Body of pancreas (tissue), 4 donors: ENCODE data around the gene GPR146. TPM values are rescaled to one million over a fixed set of nuclear protein-coding genes. Genes with fewer than 3 reads are reported as not detected.

ENCODE experiments used
- ATAC-seq: fragments of 150-250 bp; one replicate; pipeline ENCODE4 v1.9.1; 2016
- DNase-seq, 4 donors: peaks; one replicate each; pipeline ENCODE4 v3.0.0-alpha.2; 2019
- H3K27ac ChIP-seq, 4 donors: fragments of 200-600 bp; sonication (generic); 1 replicate in 3 of 4; 2 replicates in 1 of 4; pipeline versions ENCODE4 v1.5.1 to v1.6.1; 2016 to 2019; ENCODE audit warnings: mild to moderate bottlenecking in 1 of 4, mixed read lengths in 1 of 4, moderate library complexity in 1 of 4
- H3K27me3 ChIP-seq, 2 donors: fragments of 200-600 bp; sonication (generic); one replicate each; pipeline ENCODE4 v1.6.0; 2016; ENCODE audit warnings: mild to moderate bottlenecking in 1 of 2
- H3K36me3 ChIP-seq, 2 donors: fragments of 200-600 bp; sonication (generic); replicated peaks in 1 of 2; 2 replicates each; pipeline ENCODE4 v1.5.1; 2016; ENCODE audit warnings: low read depth in 2 of 2; ENCODE audit not compliant: insufficient read depth in 1 of 2
- H3K4me1 ChIP-seq: fragments of 200-600 bp; sonication (generic); one replicate; pipeline ENCODE4 v1.6.0; 2016
- H3K4me3 ChIP-seq, 2 donors: fragments of 200-600 bp; sonication (generic); 1 replicate in 1 of 2; 2 replicates in 1 of 2; pipeline ENCODE4 v1.5.1; 2016 to 2019
- H3K9me3 ChIP-seq, 3 donors: fragments of 200-600 bp; sonication (generic); 1 replicate in 2 of 3; 2 replicates in 1 of 3; pipeline ENCODE4 v1.5.1; 2016
- CTCF ChIP-seq, 7 experiments: fragments of 450-650 bp in 4 of 7; fragments of 200-600 bp in 3 of 7; sonication (generic) in 3 of 7; IDR thresholded peaks; one replicate each; pipeline ENCODE4 v1.5.1; 2016 to 2019; ENCODE audit warnings: antibody characterized with exemption in 7 of 7
- POLR2A ChIP-seq, 3 donors: fragments of 450-650 bp; IDR thresholded peaks; one replicate each; pipeline ENCODE4 v1.6.1; 2016; ENCODE audit warnings: antibody characterized with exemption in 3 of 3, mild to moderate bottlenecking in 2 of 3
- WGBS, 2 donors: methylation state at CpG; one replicate each; pipeline ENCODE4 v1.1.5; 2017; 5-methylcytosine and 5-hydroxymethylcytosine counted together
- intact Hi-C: fragments of 100-400 bp; cut with DNase I; formaldehyde crosslinking; loops from one replicate; pipeline ENCODE4 v1.15.1; 2023
- total RNA-seq, 2 donors: library from RNA; depleted of rRNA; stranded (reverse); fragments of >200 nt; gene quantifications; one replicate each; pipeline ENCODE4 v1.1.0, GENCODE V29; 2016

Gene GPR146
- total RNA-seq, 2 donors from 2014 or later = 8.8 to 11.2 TPM

- H3K4me3 ChIP-seq = no peak overlapping the region
- intact Hi-C loops = no loop called here
- ATAC-seq (no peak), DNase-seq (no peak)
- WGBS, 2 donors = 76 to 80% methylated on average over 11 of the region's 11 CpGs
- H3K4me1 ChIP-seq = no peaks in the 10 kb centered on the region
- no peaks in the 10 kb centered on the region for H3K27me3 ChIP-seq
- TF ChIP-seq CTCF (IDR thresholded peaks at IDR 0.05) (no peak), POLR2A (IDR thresholded peaks at IDR 0.05) (no peak)
- H3K27ac ChIP-seq = no peak overlapping the region
- H3K36me3 ChIP-seq = no peaks in the 10 kb centered on the region
- no peaks in the 10 kb centered on the region for H3K9me3 ChIP-seq
Measured at GRCh38 chr7:1013581-1013980, 30.8 kb upstream of the GPR146 start.

DNA sequence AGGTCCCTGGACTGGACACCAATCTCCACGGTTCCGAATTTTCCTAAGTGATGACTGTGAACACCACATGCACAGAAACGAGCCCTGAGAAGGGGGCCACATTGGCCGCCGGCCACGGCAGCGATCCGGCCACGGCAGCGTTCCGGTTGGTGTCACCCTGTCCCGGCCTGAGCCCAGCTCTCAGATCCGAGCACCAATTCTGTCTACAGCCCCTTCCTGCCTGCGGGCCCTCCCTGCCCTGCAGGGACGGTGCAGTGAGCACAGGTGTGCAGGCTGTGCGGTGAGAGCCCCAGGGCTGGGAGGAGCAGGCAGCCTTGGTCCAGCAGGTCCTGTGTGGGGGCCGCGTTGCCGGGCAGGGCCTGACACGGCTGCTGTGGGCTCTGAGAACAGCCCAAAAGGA lies 29.7 kb upstream of the GPR146 start:
- no peaks in the 10 kb centered on the region for H3K4me1 ChIP-seq
- H3K27ac ChIP-seq = no peak overlapping the region
- WGBS, 2 donors = 90 to 92% methylated on average over 2 to 17 of the region's 20 CpGs
- no peak for TF ChIP-seq CTCF (IDR thresholded peaks at IDR 0.05)
- no peak for TF ChIP-seq POLR2A (IDR thresholded peaks at IDR 0.05)
- no peaks in the 10 kb centered on the region for H3K27me3 ChIP-seq
- no peak for ATAC-seq
- intact Hi-C loops = no loop called here
- no peak for DNase-seq
- no peak overlapping the region for H3K4me3 ChIP-seq
- H3K36me3 ChIP-seq = no peaks in the 10 kb centered on the region
- H3K9me3 ChIP-seq = no peaks in the 10 kb centered on the region

GRCh38 chr7:1015196-1016121 lies 28.9 kb upstream of the GPR146 start:
- Histone ChIP-seq H3K27me3 (no peaks in the 10 kb centered on the region), H3K9me3 (no peaks in the 10 kb centered on the region), H3K27ac (no peak overlapping the region), H3K4me3 (no peak overlapping the region), H3K36me3 (no peaks in the 10 kb centered on the region), H3K4me1 (no peaks in the 10 kb centered on the region)
- 66 to 73% methylated on average over 8 to 27 of the region's 28 CpGs for WGBS, 2 donors
- DNase-seq (no peak), ATAC-seq (no peak)
- no peak for TF ChIP-seq CTCF (IDR thresholded peaks at IDR 0.05)
- no peak for TF ChIP-seq POLR2A (IDR thresholded peaks at IDR 0.05)
- intact Hi-C loops = no loop called here

DNA sequence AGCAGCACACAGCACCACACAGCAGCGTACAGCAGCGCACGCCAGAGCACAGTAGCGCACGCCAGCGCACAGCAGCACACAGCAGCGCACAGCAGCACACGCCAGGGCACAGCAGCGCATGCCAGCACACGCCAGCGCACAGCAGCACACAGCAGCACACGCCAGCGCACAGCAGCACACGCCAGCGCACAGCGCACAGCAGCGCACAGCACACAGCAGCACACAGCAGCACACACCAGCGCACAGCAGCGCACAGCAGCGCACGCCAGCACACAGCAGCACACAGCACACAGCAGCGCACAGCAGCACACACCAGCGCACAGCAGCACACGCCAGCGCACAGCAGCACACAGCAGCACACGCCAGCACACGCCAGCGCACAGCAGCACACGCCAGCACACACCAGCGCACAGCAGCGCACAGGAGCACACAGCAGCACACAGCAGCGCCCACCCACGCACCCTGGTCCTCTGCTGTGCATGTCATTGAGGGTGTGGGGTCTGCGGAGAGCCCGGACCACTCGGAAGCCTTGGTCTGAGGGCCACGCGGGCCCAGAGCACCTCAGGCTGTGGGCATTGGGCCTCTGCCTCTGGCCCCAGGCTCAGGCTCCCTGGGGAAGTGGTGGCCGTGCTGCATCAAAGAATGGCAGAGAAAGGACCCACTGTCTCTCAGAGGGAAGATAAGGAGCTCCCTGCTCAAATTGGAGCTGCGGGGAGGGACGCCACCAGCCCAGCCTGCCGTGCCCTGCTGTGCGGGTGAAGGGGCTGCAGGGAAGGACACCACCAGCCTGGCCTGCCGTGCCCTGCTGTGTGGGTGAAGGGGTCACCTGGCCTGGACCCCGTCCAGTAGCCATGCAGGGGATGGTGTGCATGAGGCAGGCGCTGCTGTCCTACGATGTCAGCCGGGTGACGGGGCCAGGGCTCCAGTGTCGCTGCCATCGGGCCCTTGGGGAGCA lies 27.5 kb upstream of the GPR146 start:
- Histone ChIP-seq H3K27me3 (no peaks in the 10 kb centered on the region), H3K27ac (no peak overlapping the region), H3K4me3 (no peak overlapping the region), H3K9me3 (no peaks in the 10 kb centered on the region), H3K36me3 (no peaks in the 10 kb centered on the region), H3K4me1 (peaks cover 10% of the 10 kb centered on the region)
- no peak for TF ChIP-seq POLR2A (IDR thresholded peaks at IDR 0.05)
- no peak for TF ChIP-seq CTCF (IDR thresholded peaks at IDR 0.05)
- no peak for ATAC-seq
- intact Hi-C loops = no loop called here
- no peak for DNase-seq
- WGBS, 2 donors = 90 to 98% methylated on average over 9 to 50 of the region's 51 CpGs
